GM12872 (cell line): ENCODE results near the gene ITGA1.

Experiments used
- CTCF ChIP-seq: IDR thresholded peaks from 3 replicates; pipeline ENCODE4 v1.5.1; 2011; ENCODE audit warnings: low read depth, mild to moderate bottlenecking, low read length, moderate library complexity; ENCODE audit not compliant: insufficient read depth

Gene ITGA1

GRCh38 chr5:52998552-52999313, 211.0 kb downstream of the ITGA1 start:
- TF ChIP-seq CTCF, result no peak

- TF ChIP-seq CTCF, result no peak
Observed at GRCh38 chr5:52999344-52999949, 211.7 kb downstream of the ITGA1 start.

GRCh38 chr5:53001541-53001940, 213.8 kb downstream of the ITGA1 start:
- TF ChIP-seq CTCF, result no peak

GRCh38 chr5:53002491-53002890, 214.8 kb downstream of the ITGA1 start:
- no peak for TF ChIP-seq CTCF

GRCh38 chr5:53003144-53003543, 215.4 kb downstream of the ITGA1 start:
- TF ChIP-seq CTCF, result no peak

- no peak for TF ChIP-seq CTCF
Observed at GRCh38 chr5:53006911-53007890, 219.5 kb downstream of the ITGA1 start.

GRCh38 chr5:53008751-53009150, 221.0 kb downstream of the ITGA1 start:
- no peak for TF ChIP-seq CTCF
